Measurements from ENCODE around the gene GASK1A. TPM values are rescaled to one million over a fixed set of nuclear protein-coding genes. Genes with fewer than 3 reads are reported as not detected.

The GASK1A gene
- total RNA-seq, 1 donor from 2014 or later: not detected

DNA sequence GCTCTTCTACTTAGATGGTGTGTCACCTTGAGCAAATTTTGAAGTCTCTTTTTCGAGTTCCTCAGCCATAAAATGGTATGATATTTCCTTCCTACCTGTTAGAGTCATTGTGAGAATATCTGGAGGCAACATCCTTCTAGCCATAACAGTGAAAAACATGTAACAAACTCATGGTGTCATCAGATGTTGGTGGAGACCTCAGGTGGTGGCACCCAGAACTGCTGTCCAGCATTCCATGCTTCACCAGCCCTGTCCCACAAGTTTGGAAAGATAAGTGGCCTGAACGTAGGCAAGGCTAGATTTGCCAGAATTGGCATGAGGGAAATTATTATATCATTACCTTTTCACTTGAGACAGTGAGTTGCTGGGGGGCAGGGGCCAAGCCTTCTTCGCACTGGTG lies 30.4 kb downstream of the GASK1A start:
- H3K4me1 Mint-ChIP-seq (ENCODE audit: low read depth, unreplicated experiment): no peaks in the 10 kb centered on the region
- H3K36me3 Mint-ChIP-seq (ENCODE audit: unreplicated experiment): no peaks in the 10 kb centered on the region
- H3K27ac Mint-ChIP-seq (ENCODE audit: unreplicated experiment): no peak overlapping the region
- no peak overlapping the region for H3K4me3 Mint-ChIP-seq (ENCODE audit: unreplicated experiment)
- TF ChIP-seq, protein P1, sequence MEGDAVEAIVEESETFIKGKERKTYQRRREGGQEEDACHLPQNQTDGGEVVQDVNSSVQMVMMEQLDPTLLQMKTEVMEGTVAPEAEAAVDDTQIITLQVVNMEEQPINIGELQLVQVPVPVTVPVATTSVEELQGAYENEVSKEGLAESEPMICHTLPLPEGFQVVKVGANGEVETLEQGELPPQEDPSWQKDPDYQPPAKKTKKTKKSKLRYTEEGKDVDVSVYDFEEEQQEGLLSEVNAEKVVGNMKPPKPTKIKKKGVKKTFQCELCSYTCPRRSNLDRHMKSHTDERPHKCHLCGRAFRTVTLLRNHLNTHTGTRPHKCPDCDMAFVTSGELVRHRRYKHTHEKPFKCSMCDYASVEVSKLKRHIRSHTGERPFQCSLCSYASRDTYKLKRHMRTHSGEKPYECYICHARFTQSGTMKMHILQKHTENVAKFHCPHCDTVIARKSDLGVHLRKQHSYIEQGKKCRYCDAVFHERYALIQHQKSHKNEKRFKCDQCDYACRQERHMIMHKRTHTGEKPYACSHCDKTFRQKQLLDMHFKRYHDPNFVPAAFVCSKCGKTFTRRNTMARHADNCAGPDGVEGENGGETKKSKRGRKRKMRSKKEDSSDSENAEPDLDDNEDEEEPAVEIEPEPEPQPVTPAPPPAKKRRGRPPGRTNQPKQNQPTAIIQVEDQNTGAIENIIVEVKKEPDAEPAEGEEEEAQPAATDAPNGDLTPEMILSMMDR (IDR thresholded peaks at IDR 0.05; ENCODE audit: partially characterized antibody, unreplicated experiment): no peak
- DNase-seq: no peak
- peaks cover 1% of the 10 kb centered on the region for H3K9me3 Mint-ChIP-seq (ENCODE audit: unreplicated experiment)
- H3K27me3 Mint-ChIP-seq (ENCODE audit: unreplicated experiment): no peaks in the 10 kb centered on the region

DNA sequence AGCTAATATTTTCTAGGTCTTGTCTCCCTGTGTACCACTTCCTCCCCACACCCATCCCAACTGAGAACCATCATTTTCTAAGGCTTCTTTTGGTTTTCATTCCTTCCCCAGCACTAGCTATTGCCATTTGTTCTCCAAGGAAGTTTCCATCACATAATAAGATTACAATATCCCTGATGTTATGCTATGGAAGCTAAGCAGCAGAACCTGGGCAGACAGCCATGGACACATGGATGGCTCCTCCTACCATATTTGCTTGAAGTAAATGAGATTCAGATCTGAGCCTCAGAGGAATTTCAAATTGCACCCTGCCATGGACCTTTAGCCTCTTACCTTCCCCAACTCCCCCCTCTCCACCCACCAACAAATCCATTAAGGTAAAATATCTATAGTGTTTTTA lies 31.5 kb downstream of the GASK1A start:
- H3K9me3 Mint-ChIP-seq (ENCODE audit: unreplicated experiment): peaks cover 1% of the 10 kb centered on the region
- no peaks in the 10 kb centered on the region for H3K27me3 Mint-ChIP-seq (ENCODE audit: unreplicated experiment)
- TF ChIP-seq, protein P1 (IDR thresholded peaks at IDR 0.05; ENCODE audit: partially characterized antibody, unreplicated experiment): no peak
- H3K36me3 Mint-ChIP-seq (ENCODE audit: unreplicated experiment): no peaks in the 10 kb centered on the region
- H3K4me3 Mint-ChIP-seq (ENCODE audit: unreplicated experiment): no peak overlapping the region
- DNase-seq: no peak
- no peak overlapping the region for H3K27ac Mint-ChIP-seq (ENCODE audit: unreplicated experiment)
- no peaks in the 10 kb centered on the region for H3K4me1 Mint-ChIP-seq (ENCODE audit: low read depth, unreplicated experiment)

- DNase-seq: no peak
- no peaks in the 10 kb centered on the region for H3K36me3 Mint-ChIP-seq (ENCODE audit: unreplicated experiment)
- no peaks in the 10 kb centered on the region for H3K27me3 Mint-ChIP-seq (ENCODE audit: unreplicated experiment)
- peaks cover 1% of the 10 kb centered on the region for H3K9me3 Mint-ChIP-seq (ENCODE audit: unreplicated experiment)
- no peak overlapping the region for H3K27ac Mint-ChIP-seq (ENCODE audit: unreplicated experiment)
- TF ChIP-seq, protein P1 (IDR thresholded peaks at IDR 0.05; ENCODE audit: partially characterized antibody, unreplicated experiment): no peak
- no peaks in the 10 kb centered on the region for H3K4me1 Mint-ChIP-seq (ENCODE audit: low read depth, unreplicated experiment)
- H3K4me3 Mint-ChIP-seq (ENCODE audit: unreplicated experiment): no peak overlapping the region
Observed at GRCh38 chr3:43011638-43012037, 32.5 kb downstream of the GASK1A start.

DNA sequence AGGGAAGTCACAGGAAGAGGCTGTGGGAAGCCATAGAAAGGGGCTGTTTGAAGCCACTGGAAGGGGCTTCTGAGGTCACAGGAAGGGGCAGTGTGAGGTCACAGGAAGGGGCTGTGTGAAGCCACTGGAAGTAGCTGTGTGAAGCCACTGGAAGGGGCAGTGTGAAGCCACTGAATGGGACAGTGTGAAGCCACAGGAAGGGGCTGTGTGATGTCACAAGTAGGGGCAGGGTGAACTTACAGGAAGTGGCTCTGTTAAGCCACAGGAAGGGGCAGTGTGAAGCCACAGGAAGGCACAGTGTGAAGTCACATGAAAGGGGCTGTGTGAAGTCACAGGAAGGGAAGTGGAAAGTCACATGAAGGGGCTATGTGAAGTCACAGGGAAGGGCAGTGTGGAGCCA lies 33.1 kb downstream of the GASK1A start:
- H3K36me3 Mint-ChIP-seq (ENCODE audit: unreplicated experiment): no peaks in the 10 kb centered on the region
- TF ChIP-seq, protein P1 (IDR thresholded peaks at IDR 0.05; ENCODE audit: partially characterized antibody, unreplicated experiment): no peak
- no peak for DNase-seq
- no peak overlapping the region for H3K27ac Mint-ChIP-seq (ENCODE audit: unreplicated experiment)
- H3K27me3 Mint-ChIP-seq (ENCODE audit: unreplicated experiment): no peaks in the 10 kb centered on the region
- H3K4me3 Mint-ChIP-seq (ENCODE audit: unreplicated experiment): no peak overlapping the region
- peaks cover 1% of the 10 kb centered on the region for H3K9me3 Mint-ChIP-seq (ENCODE audit: unreplicated experiment)
- H3K4me1 Mint-ChIP-seq (ENCODE audit: low read depth, unreplicated experiment): no peaks in the 10 kb centered on the region

DNA sequence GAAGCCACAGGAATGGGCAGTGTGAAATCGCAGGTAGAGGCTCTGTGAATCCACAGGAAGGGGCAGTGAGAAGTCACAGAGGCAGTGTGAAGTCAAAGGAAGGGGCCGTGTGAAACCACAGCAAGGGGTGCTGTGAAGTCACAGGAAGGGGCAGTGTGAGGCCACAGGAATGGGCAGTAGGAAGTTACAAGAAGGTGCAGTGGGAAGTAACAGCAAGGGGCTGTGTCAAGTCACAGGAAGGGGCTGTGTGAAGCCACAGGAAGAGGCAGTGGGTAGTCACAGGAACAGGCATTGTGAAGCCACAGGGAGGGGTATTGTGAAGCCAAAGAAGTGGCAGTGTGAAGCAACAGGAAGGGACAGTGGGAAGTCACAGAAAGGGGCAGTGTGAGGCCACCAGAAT lies 34.1 kb downstream of the GASK1A start:
- Mint-ChIP-seq H3K9me3 (ENCODE audit: unreplicated experiment) (peaks cover 1% of the 10 kb centered on the region), H3K36me3 (ENCODE audit: unreplicated experiment) (no peaks in the 10 kb centered on the region), H3K4me3 (ENCODE audit: unreplicated experiment) (no peak overlapping the region), H3K27ac (ENCODE audit: unreplicated experiment) (no peak overlapping the region), H3K27me3 (ENCODE audit: unreplicated experiment) (no peaks in the 10 kb centered on the region), H3K4me1 (ENCODE audit: low read depth, unreplicated experiment) (no peaks in the 10 kb centered on the region)
- TF ChIP-seq, protein P1 (IDR thresholded peaks at IDR 0.05; ENCODE audit: partially characterized antibody, unreplicated experiment): no peak
- no peak for DNase-seq

Measured in glutamatergic neuron (in vitro differentiated cells).